Fibroblast of lung (primary cell): ENCODE data around the gene SYMPK.

ENCODE experiments used
- EZH2 ChIP-seq: IDR thresholded peaks from 2 replicates; pipeline ENCODE4 v1.5.1; 2012; ENCODE audit warnings: low read length, control low read depth, mild to moderate bottlenecking; ENCODE audit errors: missing control alignments
- TF ChIP-seq, protein P1 (sequence below), 2 donors: IDR thresholded peaks in 1 of 2; conservative IDR thresholded peaks in 1 of 2; 1 replicate in 1 of 2; 2 replicates in 1 of 2; pipeline ENCODE4 v1.5.1; 2011 to 2012; ENCODE audit warnings: low read length in 2 of 2, control low read depth in 1 of 2, inconsistent platforms in 1 of 2, low read depth in 1 of 2, mild to moderate bottlenecking in 1 of 2

DNA sequence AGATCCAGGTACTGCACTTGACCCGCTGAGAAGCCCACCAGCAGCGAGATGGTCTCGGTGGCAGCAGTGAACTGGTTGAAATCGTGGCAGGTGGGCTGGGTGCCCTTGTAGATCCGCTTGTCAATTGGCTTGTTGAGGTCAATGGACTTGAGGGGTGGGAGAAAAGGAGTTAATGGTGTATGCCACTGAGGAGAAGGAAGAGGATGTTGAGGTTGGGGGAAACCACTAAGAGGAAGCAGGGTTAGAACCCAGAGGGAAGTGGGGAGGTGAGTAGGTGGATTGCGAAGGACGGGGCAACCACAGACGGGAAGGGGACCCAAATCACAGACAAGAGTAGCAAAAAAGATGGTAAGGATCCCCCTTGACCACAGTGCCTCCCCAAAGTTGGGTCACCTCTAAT lies 72.0 kb downstream of the SYMPK start:
- TF ChIP-seq, protein P1, sequence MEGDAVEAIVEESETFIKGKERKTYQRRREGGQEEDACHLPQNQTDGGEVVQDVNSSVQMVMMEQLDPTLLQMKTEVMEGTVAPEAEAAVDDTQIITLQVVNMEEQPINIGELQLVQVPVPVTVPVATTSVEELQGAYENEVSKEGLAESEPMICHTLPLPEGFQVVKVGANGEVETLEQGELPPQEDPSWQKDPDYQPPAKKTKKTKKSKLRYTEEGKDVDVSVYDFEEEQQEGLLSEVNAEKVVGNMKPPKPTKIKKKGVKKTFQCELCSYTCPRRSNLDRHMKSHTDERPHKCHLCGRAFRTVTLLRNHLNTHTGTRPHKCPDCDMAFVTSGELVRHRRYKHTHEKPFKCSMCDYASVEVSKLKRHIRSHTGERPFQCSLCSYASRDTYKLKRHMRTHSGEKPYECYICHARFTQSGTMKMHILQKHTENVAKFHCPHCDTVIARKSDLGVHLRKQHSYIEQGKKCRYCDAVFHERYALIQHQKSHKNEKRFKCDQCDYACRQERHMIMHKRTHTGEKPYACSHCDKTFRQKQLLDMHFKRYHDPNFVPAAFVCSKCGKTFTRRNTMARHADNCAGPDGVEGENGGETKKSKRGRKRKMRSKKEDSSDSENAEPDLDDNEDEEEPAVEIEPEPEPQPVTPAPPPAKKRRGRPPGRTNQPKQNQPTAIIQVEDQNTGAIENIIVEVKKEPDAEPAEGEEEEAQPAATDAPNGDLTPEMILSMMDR (conservative IDR thresholded peaks at IDR 0.05 in 1 of 2, IDR thresholded peaks at IDR 0.05 in 1 of 2; ENCODE audit: low read depth in 1 of 2, low read length in 2 of 2), result no peak
- TF ChIP-seq EZH2, result no peak
